B cell (primary cell): ENCODE data around the gene NLGN1. TPM values are rescaled to one million over a fixed set of nuclear protein-coding genes. Genes with fewer than 3 reads are reported as not detected.

Experiments used
- ATAC-seq: fragments of 200-7000 bp; cut with Tn5 transposase; one replicate; pipeline ENCODE4 v1.10.0; 2021; ENCODE audit warnings: low read depth, mild to moderate bottlenecking, moderate number of reproducible peaks, moderate library complexity
- CTCF ChIA-PET: fragments of 350-600 bp; sonication (Branson Sonifier 250); formaldehyde crosslinking; loops from one replicate; lab custom pipeline; 2021; ENCODE audit warnings: antibody characterized with exemption, inconsistent platforms; lab: Charles Lee
- POLR2A ChIA-PET: fragments of 350-600 bp; sonication (Branson Sonifier 250); formaldehyde crosslinking; loops from one replicate; lab custom pipeline; 2021; ENCODE audit warnings: antibody characterized with exemption; lab: Charles Lee
- DNase-seq: peaks from one replicate; pipeline ENCODE4 v3.0.0; 2013
- H2AFZ ChIP-seq: 2 replicates; pipeline ENCODE4 v1.6.1; 2012; ENCODE audit warnings: mild to moderate bottlenecking, low read depth, low read length; ENCODE audit not compliant: insufficient read depth, poor library complexity, severe bottlenecking
- H3K27ac ChIP-seq, 2 donors: 1 replicate in 1 of 2; 2 replicates in 1 of 2; pipeline ENCODE4 v1.5.1; 2012 to 2013; ENCODE audit warnings: low read length in 2 of 2, mild to moderate bottlenecking in 2 of 2, moderate library complexity in 1 of 2
- H3K27me3 ChIP-seq, 4 experiments: fragments of 200-600 bp in 1 of 4; sonication (generic) in 1 of 4; replicated peaks in 1 of 4; 1 replicate in 2 of 4; 2 replicates in 2 of 4; pipeline versions ENCODE4 v1.6.1 to v1.7.0; 2013 to 2016; ENCODE audit warnings: low read length in 3 of 4, mild to moderate bottlenecking in 2 of 4, mixed read lengths in 1 of 4, moderate library complexity in 1 of 4; ENCODE audit not compliant: insufficient read depth in 4 of 4, control insufficient read depth in 3 of 4; ENCODE audit errors: control extremely low read depth in 1 of 4
- H3K36me3 ChIP-seq, 2 experiments: replicated peaks in 1 of 2; 1 replicate in 1 of 2; 2 replicates in 1 of 2; pipeline versions ENCODE4 v1.6.1 to v1.7.1; 2013; ENCODE audit warnings: low read length in 1 of 2; ENCODE audit not compliant: insufficient read depth in 2 of 2, control insufficient read depth in 1 of 2; ENCODE audit errors: control extremely low read depth in 1 of 2, extremely low read depth in 1 of 2
- H3K4me1 ChIP-seq, 2 donors: fragments of 200-600 bp in 1 of 2; sonication (generic) in 1 of 2; 1 replicate in 1 of 2; 2 replicates in 1 of 2; pipeline versions ENCODE4 v1.5.1 to v1.6.1; 2013 to 2017; ENCODE audit warnings: low read length in 2 of 2; ENCODE audit not compliant: control insufficient read depth in 2 of 2, insufficient read depth in 2 of 2
- H3K4me2 ChIP-seq: replicated peaks from 2 replicates; pipeline ENCODE3; 2012; ENCODE audit warnings: mild to moderate bottlenecking, low read depth, low read length; ENCODE audit not compliant: poor library complexity, severe bottlenecking
- H3K4me3 ChIP-seq, 5 experiments: fragments of 200-600 bp in 1 of 5; sonication (generic) in 1 of 5; 1 replicate in 3 of 5; 2 replicates in 2 of 5; pipeline versions ENCODE4 v1.5.1 to v1.7.0; 2011 to 2016; ENCODE audit warnings: low read length in 4 of 5, mild to moderate bottlenecking in 4 of 5, low read depth in 2 of 5, control low read depth in 1 of 5, moderate library complexity in 1 of 5; ENCODE audit not compliant: insufficient read depth in 1 of 5; ENCODE audit errors: control extremely low read depth in 1 of 5, extremely low read depth in 1 of 5
- H3K79me2 ChIP-seq: fragments of 200-600 bp; sonication (generic); one replicate; pipeline ENCODE4 v1.6.0; 2016; ENCODE audit warnings: low read length; ENCODE audit not compliant: control insufficient read depth, insufficient read depth
- H3K9ac ChIP-seq: fragments of 200-600 bp; sonication (generic); 2 replicates; pipeline ENCODE4 v1.6.1; 2017; ENCODE audit warnings: mild to moderate bottlenecking, low read length, moderate library complexity
- H3K9me3 ChIP-seq, 3 donors: one replicate each; pipeline versions ENCODE4 v1.6.1 to v1.7.1; 2013; ENCODE audit warnings: low read length in 2 of 3; ENCODE audit not compliant: control insufficient read depth in 2 of 3, insufficient read depth in 1 of 3; ENCODE audit errors: control extremely low read depth in 1 of 3
- H4K20me1 ChIP-seq: 2 replicates; pipeline ENCODE4 v1.6.0; 2012; ENCODE audit warnings: mild to moderate bottlenecking, low read length; ENCODE audit not compliant: insufficient read depth, control insufficient read depth, poor library complexity, severe bottlenecking
- H3K27ac Mint-ChIP-seq: one replicate; pipeline ENCODE4 v1.8.0; 2021; ENCODE audit warnings: mixed read lengths
- H3K27me3 Mint-ChIP-seq: one replicate; pipeline ENCODE4 v1.8.0; 2021; ENCODE audit warnings: mixed read lengths
- H3K4me1 Mint-ChIP-seq: one replicate; pipeline ENCODE4 v1.8.0; 2021; ENCODE audit warnings: mixed read lengths
- H3K4me3 Mint-ChIP-seq: one replicate; pipeline ENCODE4 v1.8.0; 2021; ENCODE audit warnings: mixed read lengths
- H3K9me3 Mint-ChIP-seq: one replicate; pipeline ENCODE4 v1.8.0; 2022; ENCODE audit warnings: mixed read lengths; ENCODE audit not compliant: insufficient read depth
- EZH2 ChIP-seq: IDR thresholded peaks from 2 replicates; pipeline ENCODE4 v1.6.1; 2012; ENCODE audit warnings: borderline replicate concordance, low read depth, mild to moderate bottlenecking, moderate library complexity, low read length; ENCODE audit not compliant: insufficient read depth, poor library complexity, severe bottlenecking
- WGBS: methylation state at CpG from one replicate; pipeline ENCODE4 v1.1.5; 2013; ENCODE audit warnings: missing lambda C conversion rate; ENCODE audit not compliant: insufficient coverage; 5-methylcytosine and 5-hydroxymethylcytosine counted together
- intact Hi-C: fragments of 100-400 bp; cut with micrococcal nuclease; formaldehyde crosslinking; loops from one replicate; pipeline ENCODE4 v1.10.0; 2022
- polyA plus RNA-seq: library from polyadenylated mRNA; depleted of rRNA; stranded (reverse); fragments of >200 nt; gene quantifications from 2 replicates; pipeline ENCODE4 v1.2.3, GENCODE V29; 2012
- total RNA-seq, 2 donors: library from RNA; stranded (reverse); fragments of 120-200 nt in 1 of 2; gene quantifications; 1 replicate in 1 of 2; 2 replicates in 1 of 2; pipeline versions ENCODE4 v1.2.3 to v1.2.4, GENCODE V29; 2013 to 2022
- TF ChIP-seq, protein P1 (sequence below): fragments of 200-600 bp; IDR thresholded peaks from one replicate; pipeline ENCODE4 v1.8.0; 2022; ENCODE audit warnings: antibody characterized with exemption, mild to moderate bottlenecking

Gene NLGN1
- total and polyA plus RNA-seq, 2 donors (not counting 1 experiment from before 2014, with no cell fraction given): not detected

DNA sequence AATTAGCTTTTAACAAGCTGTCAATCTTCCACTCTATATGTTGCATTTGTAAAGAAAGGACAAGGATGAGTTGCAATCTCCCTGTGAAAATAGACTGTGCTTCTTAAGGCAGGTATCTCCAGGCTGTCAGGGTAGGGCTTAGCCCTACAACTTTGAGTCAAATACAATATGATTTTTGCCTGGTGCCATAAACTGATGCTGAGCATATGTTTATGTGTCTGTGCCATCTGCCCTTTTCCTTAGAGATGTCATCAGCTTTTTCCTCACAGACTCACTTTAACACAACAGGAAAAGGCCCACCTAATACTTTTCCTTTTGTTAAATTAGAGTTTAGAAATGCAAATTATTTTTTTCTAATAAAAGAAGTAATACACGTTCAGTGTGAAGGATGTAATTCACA is 548.3 kb downstream of the NLGN1 start:
- Histone ChIP-seq H3K4me3 (no peak overlapping the region), H3K27me3 (no peaks in the 10 kb centered on the region), H3K4me2 (no peak overlapping the region), H3K27ac (no peak overlapping the region), H3K79me2 (no peaks in the 10 kb centered on the region), H3K9me3 (no peaks in the 10 kb centered on the region), H3K4me1 (no peaks in the 10 kb centered on the region), H2AFZ (no peak overlapping the region), H3K36me3 (no peaks in the 10 kb centered on the region), H4K20me1 (no peaks in the 10 kb centered on the region), H3K9ac (no peak overlapping the region)
- intact Hi-C loops: no loop called here
- no CpG with 5 or more reads among the region's 1 CpG for WGBS
- no peak for TF ChIP-seq EZH2
- TF ChIP-seq, protein P1, sequence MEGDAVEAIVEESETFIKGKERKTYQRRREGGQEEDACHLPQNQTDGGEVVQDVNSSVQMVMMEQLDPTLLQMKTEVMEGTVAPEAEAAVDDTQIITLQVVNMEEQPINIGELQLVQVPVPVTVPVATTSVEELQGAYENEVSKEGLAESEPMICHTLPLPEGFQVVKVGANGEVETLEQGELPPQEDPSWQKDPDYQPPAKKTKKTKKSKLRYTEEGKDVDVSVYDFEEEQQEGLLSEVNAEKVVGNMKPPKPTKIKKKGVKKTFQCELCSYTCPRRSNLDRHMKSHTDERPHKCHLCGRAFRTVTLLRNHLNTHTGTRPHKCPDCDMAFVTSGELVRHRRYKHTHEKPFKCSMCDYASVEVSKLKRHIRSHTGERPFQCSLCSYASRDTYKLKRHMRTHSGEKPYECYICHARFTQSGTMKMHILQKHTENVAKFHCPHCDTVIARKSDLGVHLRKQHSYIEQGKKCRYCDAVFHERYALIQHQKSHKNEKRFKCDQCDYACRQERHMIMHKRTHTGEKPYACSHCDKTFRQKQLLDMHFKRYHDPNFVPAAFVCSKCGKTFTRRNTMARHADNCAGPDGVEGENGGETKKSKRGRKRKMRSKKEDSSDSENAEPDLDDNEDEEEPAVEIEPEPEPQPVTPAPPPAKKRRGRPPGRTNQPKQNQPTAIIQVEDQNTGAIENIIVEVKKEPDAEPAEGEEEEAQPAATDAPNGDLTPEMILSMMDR: no peak
- Mint-ChIP-seq H3K27ac (no peak overlapping the region), H3K4me3 (no peak overlapping the region), H3K9me3 (peaks cover 2% of the 10 kb centered on the region), H3K4me1 (no peaks in the 10 kb centered on the region), H3K27me3 (no peaks in the 10 kb centered on the region)
- CTCF ChIA-PET: no interaction called here
- DNase-seq: no peak
- POLR2A ChIA-PET: no interaction called here
- no peak for ATAC-seq

DNA sequence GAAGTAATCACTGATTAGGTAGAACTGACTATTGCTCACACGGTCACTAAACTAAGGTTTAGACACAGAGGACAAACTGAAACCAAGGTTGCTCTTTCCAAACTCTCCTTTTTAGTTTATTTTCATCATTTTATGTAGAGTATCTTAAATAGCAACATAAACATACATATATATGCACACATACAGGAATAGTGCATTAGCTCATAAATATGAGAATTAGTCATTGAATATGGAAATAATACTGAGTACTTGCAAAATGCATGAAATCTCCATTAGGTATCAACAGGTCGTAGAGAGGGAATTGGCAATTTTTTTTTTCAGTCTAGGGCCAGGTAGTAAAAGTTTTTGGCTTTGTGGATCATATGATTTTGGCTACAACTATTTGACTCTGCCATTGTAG is 557.1 kb downstream of the NLGN1 start:
- peaks cover 0 to 20% (median 0%) of the 10 kb centered on the region in 3 donors for H3K9me3 ChIP-seq
- ChIA-PET POLR2A (no interaction called here), CTCF (no interaction called here)
- no peak overlapping the region for H3K4me2 ChIP-seq
- no CpG with 5 or more reads among the region's 2 CpGs for WGBS
- H3K4me1 ChIP-seq: no peaks in the 10 kb centered on the region
- DNase-seq (no peak), ATAC-seq (no peak)
- H3K27ac Mint-ChIP-seq: no peak overlapping the region
- no peaks in the 10 kb centered on the region for H4K20me1 ChIP-seq
- H3K36me3 ChIP-seq: no peaks in the 10 kb centered on the region
- no peak overlapping the region for H3K4me3 Mint-ChIP-seq
- no peaks in the 10 kb centered on the region for H3K4me1 Mint-ChIP-seq
- TF ChIP-seq, protein P1: no peak
- no peak for TF ChIP-seq EZH2
- H3K9ac ChIP-seq: no peak overlapping the region
- no peak overlapping the region for H3K4me3 ChIP-seq
- H3K79me2 ChIP-seq: no peaks in the 10 kb centered on the region
- H3K9me3 Mint-ChIP-seq: no peaks in the 10 kb centered on the region
- H2AFZ ChIP-seq: no peak overlapping the region
- no peaks in the 10 kb centered on the region for H3K27me3 Mint-ChIP-seq
- intact Hi-C loops: no loop called here
- H3K27ac ChIP-seq: no peak overlapping the region
- no peaks in the 10 kb centered on the region for H3K27me3 ChIP-seq
